ENCODE data around the gene EWSR1. TPM values are rescaled to one million over a fixed set of nuclear protein-coding genes. Genes with fewer than 3 reads are reported as not detected.

EWSR1 gene
- total and polyA plus RNA-seq, 2 experiments from 2014 or later = 391 to 427 TPM

DNA sequence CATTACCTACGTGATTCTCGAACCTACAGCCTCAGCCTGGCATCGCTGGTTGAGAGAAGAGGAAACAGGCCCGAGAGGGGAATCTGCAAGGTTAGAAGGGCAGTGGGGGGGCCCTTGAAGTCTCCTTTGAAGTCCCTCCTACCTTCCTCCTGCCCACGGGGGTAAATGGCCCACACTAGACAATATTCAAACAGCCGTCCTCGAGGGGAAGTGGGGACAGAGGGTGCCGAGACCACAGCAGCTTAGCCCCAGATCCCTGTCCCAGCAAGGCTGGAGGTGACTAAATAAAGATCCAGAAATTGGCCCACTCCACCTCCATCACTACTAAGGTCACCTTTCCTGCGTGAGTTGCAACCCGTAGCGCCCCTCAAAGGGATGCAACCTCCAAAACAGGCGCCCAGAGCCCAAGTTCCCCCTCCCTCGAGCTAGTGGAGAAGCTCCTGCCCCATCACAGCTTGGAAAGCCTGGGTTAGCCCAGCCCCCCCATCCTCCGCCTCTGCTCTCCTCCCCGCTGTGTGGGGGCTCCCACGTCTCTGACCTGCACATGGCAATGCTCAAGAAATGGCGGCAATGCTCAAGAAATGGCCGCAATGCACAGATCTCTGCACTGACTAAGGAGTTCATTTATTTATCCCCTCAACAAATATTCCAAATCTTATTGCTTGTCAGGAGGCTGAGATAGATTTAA lies 48.2 kb downstream of the EWSR1 start:
- H3K27me3 Mint-ChIP-seq (ENCODE audit: insufficient read depth, low read depth, poor library complexity) = peaks cover 47% of the 10 kb centered on the region
- Histone ChIP-seq H3K27ac (ENCODE audit: low read depth) (no peak overlapping the region), H3K36me3 (ENCODE audit: insufficient read depth) (no peaks in the 10 kb centered on the region), H3F3A (replicated peaks; ENCODE audit: low read depth) (peaks cover 24% of the 10 kb centered on the region), H4K20me1 (replicated peaks; ENCODE audit: insufficient read depth) (peaks cover 9% of the 10 kb centered on the region), H2AFZ (peak overlapping the region; percentile 91), H3K27me3 (ENCODE audit: insufficient read depth) (peaks cover 54% of the 10 kb centered on the region), H3K4me2 (peak overlapping the region; percentile 84), H3K4me3 (peak overlapping the region; percentile 61), H3K9me2 (ENCODE audit: insufficient read depth) (no peaks in the 10 kb centered on the region), H3K4me1 (ENCODE audit: insufficient read depth) (peaks cover 5% of the 10 kb centered on the region; the same call in 1 of the 2 replicates), H3K79me2 (replicated peaks; ENCODE audit: insufficient read depth) (no peaks in the 10 kb centered on the region)
- ATAC-seq (no peak), DNase-seq (ENCODE audit: low spot score) (peak; percentile 30)
- TF ChIP-seq ZNF331 (CRISPR knock-in tag; IDR thresholded peaks at IDR 0.05; ENCODE audit: low read depth) (no peak), STAT1 (IDR thresholded peaks at IDR 0.05; ENCODE audit: unreplicated experiment) (no peak), EZH2 (IDR thresholded peaks at IDR 0.05; ENCODE audit: low read depth, unreplicated experiment) (peak; percentile 19), CREB1 (CRISPR knock-in tag; IDR thresholded peaks at IDR 0.05; ENCODE audit: low read depth) (no peak)
- H3K27ac Mint-ChIP-seq = no peak overlapping the region
- H3K4me3 Mint-ChIP-seq = peak overlapping the region; percentile 22
- peaks cover 21% of the 10 kb centered on the region for H3K9me3 Mint-ChIP-seq
- peaks cover 18% of the 10 kb centered on the region for H3K4me1 Mint-ChIP-seq
- H3K36me3 Mint-ChIP-seq (ENCODE audit: low read depth) = peaks cover 7% of the 10 kb centered on the region; the same call in 1 of the 3 replicates

DNA sequence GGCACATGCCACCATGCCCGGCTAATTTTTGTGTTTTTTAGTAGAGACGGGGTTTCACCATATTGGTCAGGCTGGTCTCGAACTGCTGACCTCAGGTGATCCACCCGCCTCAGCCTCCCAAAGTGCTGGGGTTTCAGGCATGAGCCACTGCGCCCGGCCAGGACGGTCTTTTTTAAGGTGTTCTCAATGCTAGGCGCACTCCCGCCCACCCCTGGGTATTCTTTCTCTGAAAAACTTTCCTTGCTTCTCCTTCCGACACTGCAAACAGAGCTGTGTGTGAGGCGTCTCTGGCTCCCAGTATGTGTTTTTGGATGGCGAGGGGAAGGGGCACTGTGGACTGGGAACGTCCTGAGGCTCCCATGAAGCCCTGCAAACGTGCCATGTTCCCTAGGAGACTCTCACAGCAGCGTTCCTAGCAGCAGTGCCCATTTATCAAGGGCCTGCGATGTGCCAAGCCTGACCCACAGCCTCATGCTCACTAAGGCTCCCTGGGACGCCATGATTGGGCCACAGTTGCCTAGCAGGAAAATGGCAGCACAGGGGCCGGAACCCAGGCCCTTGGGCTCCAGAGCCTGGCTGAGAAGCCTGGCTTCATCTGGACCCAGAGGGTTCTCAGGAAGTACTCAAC lies 49.9 kb downstream of the EWSR1 start:
- peaks cover 21% of the 10 kb centered on the region for H3K9me3 Mint-ChIP-seq
- H4K20me1 ChIP-seq (replicated peaks; ENCODE audit: insufficient read depth) = peaks cover 9% of the 10 kb centered on the region
- H3K36me3 ChIP-seq (ENCODE audit: insufficient read depth) = no peaks in the 10 kb centered on the region
- H3K9me2 ChIP-seq (ENCODE audit: insufficient read depth) = no peaks in the 10 kb centered on the region
- H3K4me3 ChIP-seq = no peak overlapping the region
- H3K27ac ChIP-seq (ENCODE audit: low read depth) = no peak overlapping the region
- no peak overlapping the region for H3K4me2 ChIP-seq
- H3K4me1 ChIP-seq (ENCODE audit: insufficient read depth) = peaks cover 5% of the 10 kb centered on the region; the same call in 1 of the 2 replicates
- DNase-seq (ENCODE audit: low spot score) = no peak
- no peak overlapping the region for H3K27ac Mint-ChIP-seq
- no peak overlapping the region; the same call in 1 of the 2 replicates for H2AFZ ChIP-seq
- ATAC-seq = no peak
- H3K4me1 Mint-ChIP-seq = peaks cover 16% of the 10 kb centered on the region
- H3K36me3 Mint-ChIP-seq (ENCODE audit: low read depth) = peaks cover 5% of the 10 kb centered on the region; the same call in 1 of the 3 replicates
- no peaks in the 10 kb centered on the region for H3K79me2 ChIP-seq (replicated peaks; ENCODE audit: insufficient read depth)
- peaks cover 18% of the 10 kb centered on the region; the same call in 1 of the 2 replicates for H3F3A ChIP-seq (replicated peaks; ENCODE audit: low read depth)
- no peak overlapping the region; the same call in 2 of the 3 replicates for H3K4me3 Mint-ChIP-seq
- H3K27me3 Mint-ChIP-seq (ENCODE audit: insufficient read depth, low read depth, poor library complexity) = peaks cover 43% of the 10 kb centered on the region
- H3K27me3 ChIP-seq (ENCODE audit: insufficient read depth) = peaks cover 49% of the 10 kb centered on the region
- TF ChIP-seq, protein P1, sequence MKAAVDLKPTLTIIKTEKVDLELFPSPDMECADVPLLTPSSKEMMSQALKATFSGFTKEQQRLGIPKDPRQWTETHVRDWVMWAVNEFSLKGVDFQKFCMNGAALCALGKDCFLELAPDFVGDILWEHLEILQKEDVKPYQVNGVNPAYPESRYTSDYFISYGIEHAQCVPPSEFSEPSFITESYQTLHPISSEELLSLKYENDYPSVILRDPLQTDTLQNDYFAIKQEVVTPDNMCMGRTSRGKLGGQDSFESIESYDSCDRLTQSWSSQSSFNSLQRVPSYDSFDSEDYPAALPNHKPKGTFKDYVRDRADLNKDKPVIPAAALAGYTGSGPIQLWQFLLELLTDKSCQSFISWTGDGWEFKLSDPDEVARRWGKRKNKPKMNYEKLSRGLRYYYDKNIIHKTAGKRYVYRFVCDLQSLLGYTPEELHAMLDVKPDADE (IDR thresholded peaks at IDR 0.05) = no peak
- no peak for TF ChIP-seq REST (IDR thresholded peaks at IDR 0.05; ENCODE audit: unreplicated experiment)
- TF ChIP-seq, protein P2, sequence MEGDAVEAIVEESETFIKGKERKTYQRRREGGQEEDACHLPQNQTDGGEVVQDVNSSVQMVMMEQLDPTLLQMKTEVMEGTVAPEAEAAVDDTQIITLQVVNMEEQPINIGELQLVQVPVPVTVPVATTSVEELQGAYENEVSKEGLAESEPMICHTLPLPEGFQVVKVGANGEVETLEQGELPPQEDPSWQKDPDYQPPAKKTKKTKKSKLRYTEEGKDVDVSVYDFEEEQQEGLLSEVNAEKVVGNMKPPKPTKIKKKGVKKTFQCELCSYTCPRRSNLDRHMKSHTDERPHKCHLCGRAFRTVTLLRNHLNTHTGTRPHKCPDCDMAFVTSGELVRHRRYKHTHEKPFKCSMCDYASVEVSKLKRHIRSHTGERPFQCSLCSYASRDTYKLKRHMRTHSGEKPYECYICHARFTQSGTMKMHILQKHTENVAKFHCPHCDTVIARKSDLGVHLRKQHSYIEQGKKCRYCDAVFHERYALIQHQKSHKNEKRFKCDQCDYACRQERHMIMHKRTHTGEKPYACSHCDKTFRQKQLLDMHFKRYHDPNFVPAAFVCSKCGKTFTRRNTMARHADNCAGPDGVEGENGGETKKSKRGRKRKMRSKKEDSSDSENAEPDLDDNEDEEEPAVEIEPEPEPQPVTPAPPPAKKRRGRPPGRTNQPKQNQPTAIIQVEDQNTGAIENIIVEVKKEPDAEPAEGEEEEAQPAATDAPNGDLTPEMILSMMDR (conservative IDR thresholded peaks at IDR 0.05; ENCODE audit: low read depth in 2 of 2) = no peak

Measured in GM23338 (cell line).